Hypothalamus (tissue), 51 donors: Measurements from ENCODE around the gene ZNF273.
A peak's percentile ranks its signal among the peaks of the same experiment; 100 is the strongest.
"Not testable (repeated sequence)": the region's sequence is repeated elsewhere in the genome, so short reads cannot be mapped to it uniquely, and the experiment has no call there.

Source experiments
- DNase-seq, 51 donors: peaks; one replicate each; lab custom pipeline; 2025; lab: John Stamatoyannopoulos, UW

ZNF273 gene

DNA sequence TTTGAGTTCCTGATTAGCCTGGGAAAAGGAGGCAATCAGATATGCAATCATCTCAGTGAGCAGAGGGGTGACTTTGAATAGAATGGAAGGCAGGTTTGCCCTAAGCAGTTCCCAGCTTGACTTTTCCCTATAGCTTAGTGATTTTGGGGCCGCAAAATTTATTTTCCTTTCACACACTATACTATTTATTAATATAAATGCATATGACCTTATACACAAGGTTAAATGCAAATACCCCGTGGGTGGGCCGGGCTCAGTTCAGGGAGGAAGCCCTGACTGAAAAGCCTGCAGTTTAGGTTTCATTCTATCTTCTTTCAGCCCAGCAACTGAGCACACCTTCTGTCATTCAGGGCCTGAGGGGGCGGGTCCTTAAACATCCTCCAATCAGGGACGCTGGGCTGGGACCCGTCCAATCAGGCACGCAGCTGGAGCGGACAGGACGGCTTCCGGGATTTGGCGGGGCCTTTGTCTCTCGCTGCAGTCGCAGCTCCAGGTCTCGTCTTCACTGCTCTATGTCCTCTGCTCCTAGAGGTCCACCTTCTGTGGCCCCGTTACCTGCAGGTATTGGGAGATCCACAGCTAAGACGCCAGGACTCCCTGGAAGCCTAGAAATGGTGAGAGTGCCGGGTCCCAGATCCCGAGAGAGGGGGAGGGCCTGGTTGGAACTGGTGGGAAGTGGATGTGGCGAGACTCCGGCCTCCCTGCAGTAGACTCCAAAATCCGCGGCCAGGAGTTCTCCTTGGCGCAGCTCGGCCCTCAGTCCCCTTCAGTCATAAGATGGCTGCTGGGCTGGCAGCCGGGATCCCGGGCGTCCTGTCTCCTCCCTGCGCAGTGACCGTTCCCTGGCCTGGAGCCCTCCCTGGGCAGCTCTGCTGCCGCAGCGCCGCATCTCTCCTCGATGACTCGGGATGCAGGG is at the start of gene ZNF273:
Gene ZNF273, plus strand, starts transcription at position 468 of the 916 bp plus-strand sequence. Its CDS starts 45 bp downstream, at position 513.
- DNase-seq: peak; percentile 15 to 93 (median 82)

DNA sequence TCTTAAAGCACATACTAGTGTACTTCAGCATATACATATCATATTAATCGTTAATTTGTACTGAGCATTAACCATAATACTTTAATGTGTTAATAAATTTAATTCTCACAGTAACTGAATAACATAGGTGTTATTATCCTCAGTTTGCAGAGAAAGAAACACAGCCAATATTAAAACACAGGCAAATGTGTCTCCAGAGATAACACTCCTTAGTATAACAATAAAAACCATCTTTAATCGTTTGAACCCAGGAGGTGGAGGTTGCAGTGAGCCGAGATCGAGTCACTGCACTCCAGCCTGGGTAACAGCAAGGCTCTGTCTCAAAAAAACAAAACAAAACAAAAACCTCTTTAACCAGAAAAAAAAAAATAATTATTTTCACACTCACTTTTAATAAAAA is 49.4 kb upstream of the ZNF273 start:
- DNase-seq: no peak

DNA sequence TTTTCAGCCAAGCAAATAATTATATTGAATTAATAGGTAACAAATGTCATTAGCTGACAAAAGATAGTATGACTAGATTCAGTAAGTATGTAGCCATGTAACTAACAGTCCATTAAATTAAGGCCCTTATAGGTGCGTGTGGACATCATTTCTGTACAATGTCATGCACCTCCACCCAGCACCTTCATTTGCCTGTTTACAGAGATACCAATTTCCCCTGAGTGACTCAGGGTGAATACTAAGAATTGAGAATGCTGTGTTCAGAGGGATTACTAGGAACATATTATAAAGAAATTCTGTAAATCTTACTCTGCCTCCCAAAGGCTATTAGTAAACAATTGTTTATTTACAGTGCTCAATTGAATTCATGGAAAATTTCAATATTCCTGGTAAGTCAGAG is 48.1 kb upstream of the ZNF273 start:
- no peak for DNase-seq

DNA sequence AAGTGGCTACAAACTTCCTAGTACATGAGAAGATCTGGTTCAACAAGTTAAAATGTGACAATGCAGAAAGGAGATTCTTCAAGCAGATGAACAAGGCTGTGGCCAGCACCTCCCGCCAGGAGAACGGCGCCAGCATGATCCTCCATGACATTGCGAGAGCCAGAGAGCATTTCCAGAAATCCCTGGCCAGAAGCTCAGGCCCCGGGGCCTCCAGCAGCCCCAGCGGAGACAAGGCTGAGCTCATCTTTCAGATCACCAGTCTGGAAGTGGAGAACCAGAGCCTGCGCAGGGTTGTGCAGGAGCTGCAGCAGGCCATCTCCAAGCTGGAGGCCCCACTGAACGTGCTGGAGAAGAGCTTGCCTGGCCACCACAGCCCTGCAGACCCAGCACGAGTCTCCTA is 40.1 kb upstream of the ZNF273 start:
- no peak for DNase-seq

DNA sequence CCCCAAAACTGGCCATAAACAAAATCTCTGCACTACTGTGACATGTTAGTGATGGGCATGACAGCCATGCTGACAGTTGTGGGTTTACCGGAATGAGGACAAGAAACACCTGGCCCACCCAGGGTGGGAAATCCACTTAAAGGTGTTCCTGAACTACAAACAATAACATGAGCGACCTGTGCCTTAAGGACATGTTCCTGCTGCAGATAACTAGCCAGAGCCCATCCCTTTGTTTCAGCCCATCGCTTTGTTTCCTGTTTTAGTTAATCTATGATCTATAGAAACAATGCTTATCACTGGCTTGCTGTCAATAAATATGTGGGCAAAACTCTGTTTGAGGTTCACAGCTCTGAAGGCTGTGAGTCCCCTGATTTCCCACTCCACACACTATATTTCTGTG is 39.5 kb upstream of the ZNF273 start:
- not testable (repeated sequence) for DNase-seq

DNA sequence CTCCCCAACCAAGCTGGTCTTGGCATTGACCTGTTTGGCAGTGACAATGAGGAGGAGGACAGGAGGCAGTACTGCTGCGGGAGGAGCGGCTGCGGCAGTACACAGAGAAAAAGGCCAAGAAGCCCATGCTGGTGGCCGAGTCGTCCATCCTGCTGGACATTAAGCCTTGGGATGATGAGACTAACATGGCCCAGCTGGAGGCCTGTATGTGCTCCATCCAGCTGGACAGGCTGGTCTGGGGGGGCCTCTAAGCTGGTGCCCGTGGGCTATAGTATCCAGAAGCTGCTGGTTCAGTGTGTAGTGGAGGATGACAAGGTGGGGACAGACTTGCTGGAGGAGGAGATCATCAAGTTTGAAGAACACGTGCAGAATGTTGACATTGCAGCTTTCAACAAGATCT is 39.1 kb upstream of the ZNF273 start:
- no peak for DNase-seq

DNA sequence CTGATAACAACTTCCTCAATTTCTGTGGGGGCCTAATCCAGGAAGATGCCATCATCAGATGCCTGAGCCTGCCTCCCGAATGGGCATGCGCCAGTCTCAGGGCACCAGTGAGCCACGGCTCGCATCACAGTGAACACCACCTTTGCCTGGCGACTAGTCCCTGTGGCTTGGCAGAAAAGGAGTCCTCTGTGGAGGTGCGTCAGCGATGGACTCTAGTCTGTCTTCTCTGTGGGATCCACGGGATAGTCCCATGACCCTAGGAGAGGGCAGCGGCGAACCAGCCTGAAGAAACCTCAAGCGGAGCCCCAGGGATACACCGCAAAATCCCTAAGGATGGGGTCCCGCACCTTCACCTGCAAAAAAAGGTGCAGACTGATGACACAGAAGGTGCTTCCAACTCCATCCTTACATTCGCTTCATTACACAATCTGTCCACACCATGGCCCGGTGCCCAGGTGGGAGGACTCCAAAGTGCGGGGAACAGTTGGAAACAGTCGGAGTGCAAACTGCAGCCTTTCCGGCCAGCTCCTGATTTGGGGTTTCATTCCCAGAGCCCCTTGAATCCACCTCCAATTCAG is 35.1 kb upstream of the ZNF273 start:
- no peak for DNase-seq

DNA sequence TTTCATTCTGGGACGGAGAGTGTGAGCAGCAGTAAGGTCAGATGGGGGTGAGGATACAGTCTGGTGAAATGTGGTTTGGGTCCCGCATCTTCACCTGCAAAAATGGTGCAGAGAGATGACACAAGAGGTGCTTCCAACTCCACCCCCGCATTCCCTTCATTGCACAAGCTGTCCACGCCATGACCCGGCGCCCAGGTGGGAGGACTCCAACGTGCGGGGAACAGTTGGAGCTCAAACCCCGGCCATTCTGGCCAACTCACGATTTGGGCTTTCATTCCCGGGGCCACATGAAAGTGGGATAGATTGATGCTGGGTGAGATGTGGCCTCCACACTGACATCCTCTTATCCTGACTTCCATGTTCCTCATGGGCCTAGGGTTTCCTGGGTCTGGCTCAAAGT is 34.6 kb upstream of the ZNF273 start:
- no peak for DNase-seq

DNA sequence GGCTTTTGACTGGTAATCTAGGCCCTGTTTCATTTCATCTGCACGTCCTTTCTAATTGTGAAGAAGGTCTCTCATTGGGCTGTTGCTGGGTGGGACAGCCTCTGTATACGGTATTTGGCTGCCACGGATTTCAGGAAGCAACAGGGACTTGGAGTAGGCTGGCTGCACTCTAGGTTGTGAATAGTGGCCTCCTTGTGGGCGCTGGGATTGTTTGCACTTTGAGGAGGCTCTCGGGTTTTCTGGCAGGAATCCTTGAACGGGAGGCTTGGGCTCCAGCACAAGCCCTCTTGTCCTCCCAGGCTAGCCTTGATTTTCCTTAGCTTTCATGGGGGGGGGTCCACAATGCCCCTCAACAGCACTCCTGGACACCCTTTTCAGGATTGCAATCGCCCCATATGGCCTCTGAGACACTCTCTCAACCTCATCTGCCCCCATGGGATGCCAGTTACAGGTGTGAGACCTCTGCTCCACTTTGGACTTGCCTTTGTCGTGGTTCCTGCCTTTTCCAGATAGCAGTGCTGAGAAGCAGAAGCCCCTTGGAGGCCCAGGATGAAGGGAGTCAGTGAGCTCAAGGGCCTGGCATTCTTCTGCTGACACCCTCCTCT is 33.9 kb upstream of the ZNF273 start:
- no peak for DNase-seq

DNA sequence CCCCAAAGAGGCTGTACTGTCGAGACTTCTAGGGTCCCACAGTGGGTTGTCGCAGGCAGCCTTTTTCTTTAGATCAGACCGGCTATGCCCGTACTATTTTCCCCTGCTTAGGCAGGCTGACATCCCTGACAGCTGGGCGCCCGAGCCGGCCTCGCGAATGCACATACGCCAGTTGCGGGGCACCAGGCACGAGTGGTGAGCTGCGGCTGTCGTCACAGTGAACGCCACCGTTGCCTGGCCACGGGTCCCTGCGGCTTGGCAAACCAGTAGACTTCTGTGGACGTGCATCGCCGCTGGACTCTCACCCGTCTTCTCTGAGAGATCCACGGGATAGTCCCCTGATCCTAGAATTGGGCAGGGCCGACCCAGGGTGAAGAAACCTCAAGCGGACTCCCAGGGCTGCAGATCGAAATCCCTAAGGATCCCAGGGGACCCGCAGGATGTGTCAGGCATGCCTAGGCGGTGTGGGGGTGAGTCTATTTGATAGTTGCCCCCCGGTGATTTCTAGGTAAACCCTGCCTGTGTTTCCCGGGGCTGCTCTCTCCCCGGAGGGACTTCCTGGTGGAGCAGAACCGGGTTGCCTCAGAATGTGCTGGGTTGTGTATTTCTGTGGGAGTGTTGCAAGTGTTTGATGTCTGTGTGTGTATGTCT is 33.0 kb upstream of the ZNF273 start:
- no peak for DNase-seq

DNA sequence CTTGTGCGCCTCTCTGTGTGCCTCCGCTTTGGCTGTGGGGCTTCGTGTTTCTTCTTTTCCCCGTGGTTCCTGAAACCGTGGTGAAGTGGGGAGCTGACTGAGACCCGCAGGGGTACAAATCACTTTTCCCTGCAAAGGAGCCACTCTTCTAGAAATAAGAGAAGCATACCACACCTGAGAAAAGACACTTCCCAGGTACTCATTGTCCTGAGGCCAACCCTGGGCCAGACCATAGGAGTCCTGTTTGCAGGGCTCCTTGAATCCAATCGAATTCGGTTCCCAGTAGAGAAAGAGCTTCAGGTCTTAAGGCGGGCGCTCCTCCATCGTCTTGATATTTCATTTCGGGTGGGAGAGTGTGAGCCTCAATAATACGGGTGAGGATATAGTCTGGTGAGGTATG is 32.4 kb upstream of the ZNF273 start:
- DNase-seq: no peak

DNA sequence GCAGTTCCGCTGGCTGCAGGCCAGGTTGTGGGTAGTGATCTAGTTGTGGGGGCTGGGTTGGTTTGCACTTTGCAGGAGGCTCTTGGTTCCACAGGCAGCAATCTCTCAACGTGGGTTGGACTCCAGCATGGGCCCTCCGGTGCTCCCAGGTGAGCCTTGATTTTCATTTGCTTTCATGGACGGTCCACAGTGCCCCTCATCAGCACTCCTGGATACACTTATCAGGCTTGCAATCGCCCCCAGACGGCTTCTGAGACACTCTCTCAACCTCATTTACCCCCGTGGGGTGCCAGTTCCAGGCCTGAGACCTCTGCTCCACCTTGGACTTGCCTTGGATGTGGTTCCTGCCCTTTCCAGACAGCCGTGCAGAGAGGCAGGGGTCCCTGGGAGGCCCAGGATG is 31.3 kb upstream of the ZNF273 start:
- no peak for DNase-seq

DNA sequence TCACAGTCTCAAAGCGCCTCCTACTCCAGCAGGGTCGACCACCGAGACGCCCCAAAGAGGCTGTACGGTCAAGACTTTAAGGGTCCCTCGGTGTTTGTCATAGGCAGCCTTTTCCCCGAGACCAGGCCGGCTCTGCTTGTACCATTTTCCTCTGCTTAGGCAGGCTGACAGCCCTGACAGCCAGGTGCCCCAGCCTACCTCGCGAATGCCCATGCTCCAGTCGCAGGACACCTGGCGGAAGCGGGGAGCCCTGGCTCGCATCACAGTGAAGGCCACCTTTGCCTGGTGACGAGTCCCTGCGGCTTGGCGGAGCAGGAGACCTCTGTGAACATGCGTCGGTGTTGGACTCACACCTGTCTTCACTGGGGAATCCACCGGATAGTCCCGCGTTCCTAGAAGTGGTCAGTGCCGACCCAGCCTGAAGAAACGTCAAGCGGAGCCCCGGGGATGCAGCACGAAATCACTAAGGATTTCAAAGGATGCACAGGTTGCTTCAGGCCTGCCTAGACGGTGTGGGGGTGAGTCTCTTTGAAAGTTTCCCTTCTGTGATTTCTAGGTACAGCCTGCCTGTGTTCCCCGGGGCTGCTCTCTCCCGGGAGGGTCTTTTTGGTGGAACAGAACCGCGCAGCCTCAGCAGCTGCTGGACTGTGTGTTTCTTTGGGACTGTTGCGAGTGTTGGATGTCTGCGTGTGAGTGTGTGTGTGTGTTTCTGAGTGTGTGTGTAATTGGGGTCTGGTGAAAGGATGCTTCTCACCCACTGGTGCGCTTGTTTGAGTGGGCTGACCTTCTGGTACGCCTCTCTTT is 30.5 kb upstream of the ZNF273 start:
- DNase-seq: no peak

DNA sequence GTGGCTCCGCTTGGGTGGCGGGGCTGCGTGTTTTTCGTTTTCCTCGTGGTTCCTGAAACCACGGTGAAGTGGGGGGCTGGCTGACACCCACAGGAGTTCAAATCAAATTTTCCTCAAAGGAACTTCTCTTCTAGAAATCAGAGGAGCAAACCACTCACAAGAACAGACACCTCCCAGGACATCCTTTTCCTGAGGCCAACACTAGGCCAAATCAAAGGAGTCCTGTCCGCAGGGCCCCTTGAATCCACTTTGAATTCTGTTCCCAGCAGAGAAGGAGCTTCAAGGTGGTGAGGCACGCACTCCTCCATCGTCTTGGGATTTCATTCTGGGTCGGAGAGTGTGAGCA is 29.9 kb upstream of the ZNF273 start:
- DNase-seq: no peak

DNA sequence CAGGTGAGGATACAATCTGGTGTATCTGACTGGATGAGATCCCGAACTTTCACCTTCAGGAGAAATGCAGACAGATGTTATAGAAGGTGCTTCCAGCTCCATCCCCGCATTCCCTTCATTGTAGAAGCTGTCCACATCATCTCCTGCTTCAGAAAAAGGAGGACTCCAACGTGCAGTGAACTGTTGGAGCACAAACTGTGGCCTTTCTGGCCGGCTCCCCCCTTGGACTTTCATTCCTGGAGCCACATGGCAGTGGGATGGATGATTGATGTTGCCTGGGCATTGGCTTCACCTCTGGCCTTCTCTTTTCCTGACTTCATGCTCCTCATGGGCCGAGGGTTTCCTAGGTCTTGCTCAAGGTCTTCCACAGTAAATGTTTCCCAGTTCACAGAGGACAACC is 29.6 kb upstream of the ZNF273 start:
- no peak for DNase-seq

DNA sequence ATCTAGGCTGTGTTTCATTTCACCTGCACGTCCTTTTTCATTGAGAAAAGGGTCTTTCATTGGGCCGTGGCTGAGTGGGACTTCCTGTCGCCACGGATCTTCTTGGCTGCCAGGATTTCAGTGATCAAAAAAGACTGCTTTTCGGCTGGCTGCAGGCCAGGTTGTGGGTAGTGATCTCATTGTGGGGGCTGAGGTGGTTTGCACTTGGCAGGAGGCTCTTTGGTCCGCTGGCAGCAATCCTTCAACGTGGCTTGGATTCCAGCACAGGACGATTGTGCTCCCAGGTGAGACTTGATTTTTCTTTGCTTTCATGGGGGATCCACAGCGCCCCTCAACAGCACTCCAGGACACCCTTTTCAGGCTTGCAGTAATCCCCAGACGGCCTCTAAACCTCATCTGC is 29.0 kb upstream of the ZNF273 start:
- DNase-seq: no peak

DNA sequence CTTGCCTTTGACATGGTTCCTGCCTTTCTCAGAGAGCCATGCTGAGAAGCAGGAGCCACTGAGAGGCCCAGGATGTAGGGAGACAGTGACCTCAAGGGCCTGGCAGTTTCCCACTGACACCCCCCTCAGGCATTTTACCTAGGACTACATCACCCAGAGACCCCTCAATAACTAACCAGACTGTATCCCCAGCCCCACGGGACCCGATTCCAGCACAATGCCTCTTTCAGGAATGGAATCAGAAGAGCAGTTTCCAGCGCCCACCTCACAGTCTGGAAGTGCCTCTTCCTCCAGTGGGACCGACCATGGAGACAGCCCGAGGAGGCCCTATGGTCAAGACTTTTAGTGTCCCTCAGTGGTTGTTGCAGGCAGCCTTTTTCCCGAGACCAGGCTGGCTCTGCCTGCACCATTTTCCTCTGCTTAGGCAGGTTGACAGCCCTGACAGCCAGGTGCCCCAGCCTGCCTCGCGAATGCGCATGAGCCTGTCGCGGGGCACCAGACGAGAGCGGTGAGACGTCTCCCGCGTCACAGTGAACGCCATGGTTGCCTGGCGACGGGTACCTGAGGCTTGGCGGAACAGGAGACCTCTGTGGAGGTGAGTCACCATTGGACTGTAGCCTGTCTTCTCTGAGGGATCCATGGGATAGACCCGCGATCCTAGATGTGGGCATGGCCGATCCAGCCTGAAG is 28.4 kb upstream of the ZNF273 start:
- DNase-seq: no peak

DNA sequence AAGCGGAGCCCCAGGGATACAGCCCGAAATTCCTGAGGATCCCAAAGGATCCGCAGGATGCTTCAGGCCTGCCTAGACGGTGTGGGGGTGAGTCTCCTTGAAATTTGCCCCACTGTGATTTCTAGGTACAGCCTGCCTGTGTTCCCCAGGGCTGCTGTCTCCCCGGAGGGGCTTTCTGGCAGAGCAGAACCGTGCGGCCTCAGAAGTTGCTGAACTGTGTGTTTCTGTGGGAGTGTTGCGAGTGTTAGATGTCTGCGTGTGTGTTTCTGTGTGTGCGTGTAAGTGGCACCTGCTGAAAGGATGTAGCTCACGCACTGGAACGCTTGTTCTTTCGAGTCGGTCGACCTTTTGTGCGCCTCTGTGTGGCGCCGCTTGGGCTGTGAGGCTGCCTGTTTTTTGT is 27.8 kb upstream of the ZNF273 start:
- DNase-seq: no peak

DNA sequence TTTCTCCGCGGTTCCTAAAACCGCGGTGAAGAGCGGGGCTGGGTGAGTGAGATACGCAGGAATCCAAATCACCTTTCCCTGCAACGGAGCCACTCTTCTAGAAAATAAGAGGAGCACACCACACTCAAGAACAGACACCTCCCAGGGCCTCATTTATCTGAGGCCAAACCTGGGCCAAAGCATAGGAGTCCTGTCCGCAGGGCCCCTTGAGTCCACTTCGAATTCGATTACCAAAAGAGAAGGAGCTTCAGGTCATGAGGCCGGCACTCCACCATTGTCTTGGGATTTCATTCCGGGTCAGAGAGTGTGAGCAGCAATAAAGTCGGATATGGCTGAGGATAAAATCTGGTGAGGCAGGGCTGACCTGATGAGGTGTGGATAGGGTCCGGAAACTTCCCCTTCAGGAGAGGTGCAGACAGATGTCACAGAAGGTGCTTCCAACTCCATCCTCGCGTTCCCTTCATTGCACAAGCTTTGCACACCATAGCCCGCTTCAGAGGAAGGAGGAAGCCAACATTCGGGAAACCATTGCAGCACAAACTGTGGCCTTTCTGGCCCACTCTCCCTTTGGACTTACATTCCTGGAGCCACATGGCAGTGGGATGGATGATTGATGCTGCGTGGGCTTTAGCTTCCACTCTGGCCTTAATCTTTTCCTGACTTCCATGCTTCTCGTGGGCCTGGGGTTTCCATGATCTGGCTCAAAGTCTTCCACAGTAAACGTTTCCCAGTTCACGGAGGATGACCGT is 27.2 kb upstream of the ZNF273 start:
- DNase-seq: no peak
